Pancreas (tissue), 10 donors: ENCODE measurements around the gene TRNT1. TPM values are rescaled to one million over a fixed set of nuclear protein-coding genes. Genes with fewer than 3 reads are reported as not detected.

Experiments used
- ATAC-seq, 4 donors: fragments of 200-7000 bp; cut with Tn5 transposase; one replicate each; pipeline versions ENCODE4 v1.8.0 to v1.9.1; 2020; ENCODE audit warnings: mild to moderate bottlenecking in 4 of 4, moderate library complexity in 4 of 4
- DNase-seq, 6 donors: peaks; one replicate each; pipeline ENCODE4 v3.0.0-alpha.2; 2020
- FAIRE-seq: peaks from 2 replicates; lab custom pipeline; 2012; peaks lifted over from hg19 to GRCh38; lab: Jason Lieb, UNC
- H3K27ac ChIP-seq, 4 donors: fragments of 200-600 bp; sonication (generic); 1 replicate in 3 of 4; 2 replicates in 1 of 4; pipeline versions ENCODE4 v1.5.0 to v1.8.0; 2020
- H3K27me3 ChIP-seq, 4 donors: fragments of 200-600 bp; one replicate each; pipeline ENCODE4 v1.8.0; 2021
- H3K36me3 ChIP-seq, 3 donors: fragments of 200-600 bp; sonication (generic) in 1 of 3; one replicate each; pipeline versions ENCODE4 v1.5.0 to v1.8.0; 2020 to 2021
- H3K4me1 ChIP-seq, 3 donors: fragments of 200-600 bp; one replicate each; pipeline ENCODE4 v1.8.0; 2021
- H3K4me3 ChIP-seq, 4 donors: fragments of 200-600 bp; sonication (generic) in 2 of 4; one replicate each; pipeline versions ENCODE4 v1.5.0 to v1.8.0; 2020 to 2021
- H3K9me3 ChIP-seq, 4 donors: fragments of 200-600 bp; one replicate each; pipeline ENCODE4 v1.8.0; 2021
- WGBS, 2 donors: extraction: QIAGEN DNeasy Blood & Tissue Kit; methylation state at CpG; one replicate each; pipeline ENCODE4 v1.1.7; 2013; 5-methylcytosine and 5-hydroxymethylcytosine counted together
- intact Hi-C, 3 donors: fragments of 100-400 bp; cut with DNase I; formaldehyde crosslinking; loops; one replicate each; pipeline versions ENCODE4 v1.11.1 to v1.14.2; 2022
- polyA plus RNA-seq, 2 donors: library from polyadenylated mRNA; stranded (reverse); fragments of 200-250 nt; gene quantifications; one replicate each; pipeline ENCODE4 v1.2.3, GENCODE V29; 2013
- total RNA-seq, 6 donors: library from RNA; stranded (reverse); fragmentation: NEBNext Ultra II Directional in 4 of 6; extraction: Animal tissue kit (Norgen Biotek cat#: 25700) in 4 of 6; gene quantifications; one replicate each; pipeline versions ENCODE4 v1.2.1 to v1.2.4, GENCODE V29; 2021 to 2023
- TF ChIP-seq, protein P1 (sequence below), 4 donors: fragments of 200-600 bp; sonication (generic) in 3 of 4; IDR thresholded peaks; one replicate each; pipeline versions ENCODE4 v1.5.0 to v1.8.0; 2021; ENCODE audit warnings: antibody characterized with exemption in 4 of 4
- donor health status: healthy with polysubstance abuse.
- donor health status: DM: no; HTN: no; CAD: no; lungs with moderate emphysema.
- donor health status: DM: no; HTN: no; CAD: no.
- donor health status: control.
- donor health status: control.
- donor health status: Bipolar disorder and iron deficiency.
- donor health status: DM: yes; HTN: yes; CAD: no.
- donor health status: DM: no; HTN: no; CAD: no.
- donor health status: DM: no; HTN: no; CAD: no.
- donor health status: DM: yes; HTN: yes; CAD: no.

Gene TRNT1
- total and polyA plus RNA-seq, 8 donors, result 7.6 to 11.5 (median 8.4) TPM

DNA sequence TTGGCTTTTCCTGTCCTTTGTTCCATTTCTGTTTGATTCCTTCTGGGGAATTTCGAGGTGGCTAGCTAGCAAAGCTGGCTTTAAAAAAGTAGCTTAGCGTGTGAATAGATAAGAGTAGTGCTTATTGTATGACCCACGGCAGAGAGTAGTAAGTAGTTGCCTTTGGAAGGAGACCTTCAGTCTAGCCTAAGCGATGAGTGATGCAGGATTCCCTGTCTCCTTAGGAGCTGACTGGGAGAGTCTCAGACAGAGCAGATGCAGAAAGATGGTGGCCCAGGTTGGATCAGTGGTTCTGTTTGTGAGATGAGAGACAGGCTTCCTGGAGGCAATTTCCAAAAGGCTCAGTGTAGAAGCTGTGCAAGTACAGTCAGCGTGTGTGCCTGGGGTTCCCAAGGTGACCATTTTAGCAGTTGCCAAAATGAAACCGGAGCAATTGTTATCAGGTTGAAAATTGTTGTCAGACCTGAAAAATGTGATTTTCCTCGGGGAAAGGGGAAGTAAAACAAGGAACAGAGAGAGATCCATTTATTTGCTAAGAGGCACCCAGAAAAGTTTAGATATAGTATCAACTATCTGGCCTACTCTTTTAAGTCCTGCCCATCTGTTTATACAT lies 15.9 kb upstream of the TRNT1 start:
- FAIRE-seq (no peak), DNase-seq (no peak), ATAC-seq (peak in 3 of 4 donors; percentile 35 to 70 (median 43))
- 33% methylated on average over 7 of the region's 7 CpGs for WGBS, 2 donors
- no peaks in the 10 kb centered on the region for H3K36me3 ChIP-seq
- no peaks in the 10 kb centered on the region for H3K9me3 ChIP-seq
- no peak overlapping the region for H3K4me3 ChIP-seq
- H3K4me1 ChIP-seq, result no peaks in the 10 kb centered on the region
- TF ChIP-seq, protein P1, sequence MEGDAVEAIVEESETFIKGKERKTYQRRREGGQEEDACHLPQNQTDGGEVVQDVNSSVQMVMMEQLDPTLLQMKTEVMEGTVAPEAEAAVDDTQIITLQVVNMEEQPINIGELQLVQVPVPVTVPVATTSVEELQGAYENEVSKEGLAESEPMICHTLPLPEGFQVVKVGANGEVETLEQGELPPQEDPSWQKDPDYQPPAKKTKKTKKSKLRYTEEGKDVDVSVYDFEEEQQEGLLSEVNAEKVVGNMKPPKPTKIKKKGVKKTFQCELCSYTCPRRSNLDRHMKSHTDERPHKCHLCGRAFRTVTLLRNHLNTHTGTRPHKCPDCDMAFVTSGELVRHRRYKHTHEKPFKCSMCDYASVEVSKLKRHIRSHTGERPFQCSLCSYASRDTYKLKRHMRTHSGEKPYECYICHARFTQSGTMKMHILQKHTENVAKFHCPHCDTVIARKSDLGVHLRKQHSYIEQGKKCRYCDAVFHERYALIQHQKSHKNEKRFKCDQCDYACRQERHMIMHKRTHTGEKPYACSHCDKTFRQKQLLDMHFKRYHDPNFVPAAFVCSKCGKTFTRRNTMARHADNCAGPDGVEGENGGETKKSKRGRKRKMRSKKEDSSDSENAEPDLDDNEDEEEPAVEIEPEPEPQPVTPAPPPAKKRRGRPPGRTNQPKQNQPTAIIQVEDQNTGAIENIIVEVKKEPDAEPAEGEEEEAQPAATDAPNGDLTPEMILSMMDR (IDR thresholded peaks at IDR 0.05), result no peak
- no peaks in the 10 kb centered on the region for H3K27me3 ChIP-seq
- no peak overlapping the region for H3K27ac ChIP-seq
- intact Hi-C loops, result no loop called here

DNA sequence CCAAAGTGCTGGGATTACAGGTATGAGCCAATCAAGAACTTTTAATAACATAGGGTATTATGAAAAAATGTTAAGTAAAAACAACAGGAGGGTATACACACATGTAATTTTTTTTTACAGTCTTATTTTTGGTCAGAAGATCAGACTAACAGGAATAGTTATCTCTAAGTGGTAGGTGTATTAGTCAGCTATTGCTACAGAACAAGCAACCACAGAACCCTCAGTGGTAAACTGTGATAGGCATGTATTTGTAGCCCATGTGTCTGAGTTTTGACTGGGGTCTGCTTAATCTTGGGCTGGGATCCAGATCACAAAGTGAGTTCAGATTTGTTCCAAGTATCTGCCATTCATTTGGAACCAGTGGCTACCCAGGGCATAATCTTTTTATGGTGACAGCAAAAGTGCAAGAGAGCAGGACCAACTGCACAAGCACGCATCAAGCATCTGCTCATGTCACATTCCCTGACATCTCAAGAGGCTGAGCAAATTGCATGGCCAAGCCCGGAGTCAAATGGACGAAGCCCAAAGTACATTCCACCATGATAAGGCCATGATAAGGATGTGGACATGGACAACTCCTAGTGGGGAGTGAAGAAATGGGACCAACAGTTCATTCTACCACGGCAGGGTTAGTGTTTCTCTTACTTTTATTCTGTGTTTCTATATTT lies 13.6 kb upstream of the TRNT1 start:
- H3K9me3 ChIP-seq, result no peaks in the 10 kb centered on the region
- no peaks in the 10 kb centered on the region for H3K4me1 ChIP-seq
- no peaks in the 10 kb centered on the region for H3K27me3 ChIP-seq
- intact Hi-C loops, result no loop called here
- H3K4me3 ChIP-seq, result no peak overlapping the region
- TF ChIP-seq, protein P1 (IDR thresholded peaks at IDR 0.05), result no peak
- H3K36me3 ChIP-seq, result no peaks in the 10 kb centered on the region
- WGBS, 2 donors, result 38 to 40% methylated on average over 4 of the region's 4 CpGs
- ATAC-seq (no peak), FAIRE-seq (no peak), DNase-seq (no peak)
- no peak overlapping the region for H3K27ac ChIP-seq

DNA sequence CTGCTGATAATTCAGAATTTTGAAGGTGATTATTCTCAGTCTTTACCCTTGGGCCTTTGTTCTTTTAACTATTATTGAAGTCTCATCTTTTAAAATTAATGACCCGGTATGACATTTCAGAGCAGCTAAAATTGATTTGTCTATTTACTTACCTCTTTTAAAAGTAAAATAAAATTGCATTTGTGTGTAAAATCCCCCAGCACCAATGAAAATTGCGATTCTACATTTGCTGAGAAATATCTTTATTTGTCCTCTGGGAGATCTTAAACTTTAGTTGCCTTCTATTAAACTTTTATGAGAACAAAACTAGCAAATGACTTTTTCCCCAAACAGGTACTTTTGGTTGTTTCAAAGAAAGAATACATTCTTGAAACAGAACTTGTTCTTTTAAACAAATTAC lies 9.1 kb upstream of the TRNT1 start:
- 49 to 56% methylated on average over 2 of the region's 2 CpGs for WGBS, 2 donors
- no peak overlapping the region for H3K4me3 ChIP-seq
- intact Hi-C loops, result no loop called here
- H3K9me3 ChIP-seq, result no peaks in the 10 kb centered on the region
- TF ChIP-seq, protein P1 (IDR thresholded peaks at IDR 0.05), result no peak
- no peaks in the 10 kb centered on the region for H3K27me3 ChIP-seq
- no peaks in the 10 kb centered on the region for H3K4me1 ChIP-seq
- no peak for FAIRE-seq
- no peak overlapping the region for H3K27ac ChIP-seq
- no peak for DNase-seq
- no peak for ATAC-seq
- H3K36me3 ChIP-seq, result no peaks in the 10 kb centered on the region

DNA sequence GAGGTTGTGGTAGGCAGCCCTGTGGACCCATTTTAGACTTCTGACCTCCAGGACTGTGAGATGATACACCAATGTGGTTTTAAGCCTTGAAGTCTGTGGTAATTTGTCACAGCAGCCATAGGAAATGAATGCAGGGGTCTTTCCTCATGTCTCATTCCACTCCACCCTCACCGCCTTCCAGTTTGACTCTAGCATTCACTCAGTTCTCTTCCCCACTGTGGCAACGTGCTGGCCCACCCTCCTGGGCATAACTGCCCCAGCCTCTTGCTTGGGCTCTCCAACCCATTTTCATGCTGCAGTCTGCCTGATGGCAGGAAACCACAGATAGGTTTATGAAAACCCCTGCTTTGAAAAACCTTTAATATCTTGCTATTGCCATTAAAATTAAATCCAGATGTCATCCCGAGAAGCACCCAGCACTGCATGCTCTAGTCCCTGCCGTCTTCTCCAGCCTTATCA lies 7.3 kb upstream of the TRNT1 start:
- no peak for DNase-seq
- Histone ChIP-seq H3K9me3 (no peaks in the 10 kb centered on the region), H3K4me1 (no peaks in the 10 kb centered on the region), H3K27me3 (no peaks in the 10 kb centered on the region), H3K36me3 (no peaks in the 10 kb centered on the region), H3K4me3 (no peak overlapping the region), H3K27ac (no peak overlapping the region)
- TF ChIP-seq, protein P1 (IDR thresholded peaks at IDR 0.05), result no peak
- WGBS, 2 donors, result 60 to 74% methylated on average over 4 of the region's 4 CpGs
- no peak for ATAC-seq
- intact Hi-C loops, result no loop called here
- FAIRE-seq, result no peak

DNA sequence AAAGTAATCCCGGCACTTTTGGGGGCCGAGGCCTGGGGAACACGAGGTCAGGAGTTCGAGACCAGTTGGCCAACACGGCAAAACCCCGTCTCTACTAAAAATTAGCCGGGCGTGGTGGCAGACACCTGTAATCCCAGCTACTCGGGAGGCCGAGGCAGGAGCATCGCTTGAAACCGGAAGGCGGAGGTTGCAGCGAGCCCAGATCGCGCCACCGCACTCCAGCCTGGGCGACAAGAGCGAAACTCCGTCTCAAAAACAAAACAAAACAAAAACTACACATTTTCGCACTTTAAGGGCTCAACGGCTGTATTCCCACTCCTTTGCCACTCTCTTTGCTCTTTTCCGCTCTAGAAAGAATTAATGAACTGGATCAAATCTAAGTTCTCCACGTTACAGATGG lies 763 bp upstream of the TRNT1 start:
- H3K27ac ChIP-seq, result peak overlapping the region; percentile 83 to 94 (median 90)
- intact Hi-C loops, result no loop called here
- peak overlapping the region; percentile 61 to 100 (median 96) for H3K4me3 ChIP-seq
- TF ChIP-seq, protein P1 (IDR thresholded peaks at IDR 0.05), result no peak
- peaks cover 0 to 7% (median 6%) of the 10 kb centered on the region in 3 donors for H3K4me1 ChIP-seq
- FAIRE-seq (no peak), DNase-seq (peak in 2 of 6 donors; percentile 18 to 20), ATAC-seq (no peak)
- H3K9me3 ChIP-seq, result no peaks in the 10 kb centered on the region
- WGBS, 2 donors, result 84 to 88% methylated on average over 24 of the region's 24 CpGs
- peaks cover 0 to 18% (median 0%) of the 10 kb centered on the region in 3 donors for H3K36me3 ChIP-seq
- H3K27me3 ChIP-seq, result no peaks in the 10 kb centered on the region
